Inflammatory macrophage treated with lipopolysaccharide for 4 hours (primary cell): ENCODE data around the gene FAM53B.

ENCODE experiments used
- DNase-seq: peaks from one replicate; pipeline ENCODE4 v3.0.0-alpha.2; 2020

The FAM53B gene

DNA sequence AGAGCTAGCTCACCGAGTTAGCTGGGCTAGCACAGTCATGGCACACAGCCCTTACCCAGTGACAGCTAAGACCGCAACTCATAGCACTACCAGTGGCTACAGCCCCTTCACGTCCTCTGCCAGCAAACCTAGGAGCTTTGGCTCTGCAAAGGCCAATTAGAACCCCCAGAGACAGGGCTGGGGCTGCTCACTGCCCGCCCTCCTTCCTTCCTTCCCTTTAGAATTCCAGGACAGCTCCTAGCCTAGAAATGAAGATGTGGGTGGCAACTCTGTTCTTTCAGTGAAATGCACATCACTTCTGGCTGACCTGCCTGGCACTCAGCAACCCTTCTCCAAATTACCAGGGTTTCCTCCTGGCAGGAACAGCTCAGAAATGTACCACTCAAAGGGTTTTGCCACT lies 99.9 kb downstream of the FAM53B start:
- DNase-seq = no peak

DNA sequence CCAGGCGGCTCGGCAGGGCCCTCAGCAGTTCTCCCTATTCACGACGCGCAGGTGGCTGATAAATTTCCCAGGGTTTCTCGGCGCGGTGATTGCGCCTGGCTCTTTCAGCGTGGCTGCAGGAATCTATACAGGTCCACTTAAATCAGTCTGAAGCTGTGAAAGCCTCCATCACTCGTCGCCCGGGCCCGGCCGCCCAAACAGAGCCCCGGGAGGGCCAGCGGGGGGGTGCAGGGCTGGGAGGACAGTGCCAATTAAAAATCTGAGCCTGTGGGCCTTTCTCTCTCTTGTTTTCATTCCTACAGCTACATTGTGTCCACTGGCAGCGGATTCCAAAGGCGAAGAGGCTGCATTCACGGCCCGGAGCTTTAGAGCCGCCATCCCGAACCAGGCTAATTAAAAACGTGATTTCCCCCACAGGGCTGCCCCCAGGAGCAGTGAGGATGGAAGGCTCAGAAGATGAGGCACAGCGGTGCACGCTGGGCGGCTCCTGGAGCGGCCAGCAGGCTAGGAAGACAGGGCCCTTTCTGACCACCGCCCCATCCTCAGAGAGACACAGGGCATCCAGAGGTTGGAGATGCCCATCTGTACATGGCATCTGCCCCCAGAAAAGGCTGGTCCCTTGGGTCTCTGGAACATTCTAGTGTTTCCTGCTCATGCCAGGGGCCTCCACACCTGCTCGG lies 100.7 kb downstream of the FAM53B start:
- no peak for DNase-seq

DNA sequence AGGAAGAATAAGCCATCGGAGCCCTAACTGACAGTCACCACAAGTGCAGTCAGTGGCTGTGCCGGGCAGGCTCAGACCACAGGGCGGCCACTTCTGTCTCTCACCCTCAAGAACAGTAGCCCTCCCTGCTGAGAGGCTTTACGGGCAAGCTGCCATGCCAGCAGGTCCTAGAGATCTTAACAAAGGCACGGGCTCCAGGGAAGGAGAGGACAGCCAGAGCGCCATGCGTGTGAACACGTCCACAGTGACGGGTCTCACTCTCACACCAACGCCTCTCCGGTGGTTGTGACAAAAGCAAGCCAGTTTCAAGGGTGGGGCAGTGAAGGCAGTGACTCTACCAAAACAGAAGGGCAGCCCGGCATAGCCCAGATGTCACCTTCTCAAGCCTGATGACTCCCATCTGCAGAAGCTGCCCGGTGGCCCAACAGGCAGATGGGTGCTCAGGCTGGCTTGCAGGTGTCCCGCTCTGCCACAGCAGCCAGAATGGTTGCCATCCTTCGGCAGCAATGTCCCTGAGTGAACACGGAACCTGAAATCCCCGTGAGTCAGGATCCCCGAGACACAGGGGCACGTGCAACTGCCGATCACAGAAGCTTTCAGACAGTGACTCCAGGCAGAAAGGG lies 102.0 kb downstream of the FAM53B start:
- DNase-seq = no peak

DNA sequence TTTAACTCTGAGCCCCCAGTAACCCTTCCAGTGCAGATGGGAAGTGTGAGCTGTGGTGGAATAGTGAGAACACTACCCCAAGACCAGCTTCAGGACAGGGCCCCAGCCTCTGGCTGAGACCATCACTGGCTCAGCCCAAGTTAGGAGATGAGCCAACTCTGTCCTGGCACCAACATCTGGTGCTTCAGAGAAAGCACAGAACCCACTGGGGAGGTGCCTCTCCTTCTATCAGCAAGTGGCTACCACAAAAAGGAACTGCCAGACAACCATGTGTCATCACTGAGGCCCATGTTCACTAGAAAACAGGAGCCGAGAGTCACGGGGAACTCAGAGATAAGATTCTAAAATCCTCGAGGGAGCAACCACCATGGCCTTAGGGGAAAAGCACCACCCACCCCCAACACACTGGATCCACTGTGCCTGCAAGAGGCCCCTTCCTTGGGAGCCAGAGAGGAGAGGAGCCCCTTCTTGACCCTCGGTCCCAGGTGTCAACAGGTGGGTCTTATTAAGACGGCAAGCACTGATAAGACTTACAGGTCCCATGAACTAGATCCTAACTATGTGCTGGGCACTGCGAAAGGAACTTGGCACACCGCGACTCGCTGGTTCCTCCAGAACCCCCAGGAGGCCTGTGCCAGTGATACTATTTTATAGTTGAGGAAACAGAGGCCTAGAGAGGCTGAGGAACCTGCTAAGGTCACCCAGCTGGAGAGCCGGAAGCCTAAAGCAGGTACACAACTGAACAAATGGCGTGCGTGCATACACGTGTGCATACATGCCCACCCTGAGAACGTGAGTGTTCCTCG lies 102.7 kb downstream of the FAM53B start:
- DNase-seq = peak; percentile 87

DNA sequence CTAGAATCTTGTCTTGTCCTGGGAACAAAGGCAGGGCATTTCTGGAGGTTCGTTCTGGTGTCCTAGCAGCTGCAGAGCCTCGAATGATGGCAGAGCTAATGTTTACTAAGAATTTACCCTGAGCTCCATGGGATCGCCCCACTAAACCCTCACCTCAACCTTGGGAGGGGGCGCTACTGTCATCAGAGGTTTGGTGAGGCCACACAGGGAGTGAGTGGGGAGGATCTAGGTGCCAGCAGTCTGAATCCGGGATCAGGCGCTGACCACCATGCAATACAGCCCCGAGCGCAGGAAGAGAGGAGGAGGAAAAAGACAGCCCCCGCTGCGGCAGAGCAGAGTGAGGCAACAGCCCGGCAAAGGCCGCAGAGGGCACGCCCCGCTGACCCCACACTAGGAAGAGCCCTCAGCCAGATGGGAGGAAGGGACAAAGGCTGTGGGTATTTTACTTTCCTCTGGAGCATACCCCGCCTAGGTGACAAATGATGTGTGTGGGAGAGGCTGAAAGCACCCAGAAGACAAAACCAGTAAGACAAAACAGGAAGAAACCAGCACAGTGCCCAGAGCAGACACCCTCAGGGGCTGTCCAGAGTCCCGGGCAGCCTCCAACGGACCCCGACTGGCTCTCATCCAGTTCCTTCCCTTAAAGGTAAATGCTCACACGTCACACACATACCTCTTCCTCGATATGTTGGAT lies 103.5 kb downstream of the FAM53B start:
- DNase-seq = peak; percentile 92

DNA sequence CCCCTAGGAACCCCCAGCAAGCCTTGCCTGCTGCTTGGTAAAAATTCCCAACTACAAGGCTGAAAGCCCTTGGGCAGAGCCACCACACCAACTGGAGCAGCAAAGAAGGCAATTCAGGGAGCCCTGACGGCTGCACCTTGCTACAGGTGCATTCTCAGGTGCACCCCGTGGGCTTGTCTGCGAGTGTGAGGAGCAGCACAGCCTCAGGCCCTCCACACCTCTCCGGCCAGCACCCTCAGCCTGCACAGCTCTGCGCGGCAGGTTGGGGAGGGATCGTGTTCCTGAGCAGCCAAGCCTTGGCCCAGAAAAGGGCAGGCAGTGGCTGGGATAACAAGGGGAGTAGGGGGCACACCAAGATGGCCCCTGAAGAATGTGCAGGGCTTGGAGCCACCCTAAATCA lies 104.1 kb downstream of the FAM53B start:
- DNase-seq = no peak

DNA sequence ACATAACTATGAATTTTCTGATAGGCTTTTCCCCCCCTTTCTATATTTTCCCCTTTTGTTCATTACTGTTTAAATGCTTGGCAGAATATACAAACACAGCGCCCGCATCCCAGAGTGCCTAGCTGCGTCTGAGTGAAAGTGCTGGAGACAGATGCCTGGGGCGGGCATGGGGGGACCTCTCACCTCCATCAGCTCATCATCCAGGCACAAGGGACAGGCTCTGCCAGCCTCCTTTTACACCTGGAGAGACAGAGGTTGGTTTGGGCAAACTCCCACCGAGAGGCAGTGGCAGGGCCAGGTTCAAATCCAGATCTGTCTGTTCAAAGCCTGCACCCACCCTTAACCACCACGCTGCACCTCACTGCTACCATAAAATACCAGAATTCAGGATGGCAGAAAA lies 104.5 kb downstream of the FAM53B start:
- no peak for DNase-seq

DNA sequence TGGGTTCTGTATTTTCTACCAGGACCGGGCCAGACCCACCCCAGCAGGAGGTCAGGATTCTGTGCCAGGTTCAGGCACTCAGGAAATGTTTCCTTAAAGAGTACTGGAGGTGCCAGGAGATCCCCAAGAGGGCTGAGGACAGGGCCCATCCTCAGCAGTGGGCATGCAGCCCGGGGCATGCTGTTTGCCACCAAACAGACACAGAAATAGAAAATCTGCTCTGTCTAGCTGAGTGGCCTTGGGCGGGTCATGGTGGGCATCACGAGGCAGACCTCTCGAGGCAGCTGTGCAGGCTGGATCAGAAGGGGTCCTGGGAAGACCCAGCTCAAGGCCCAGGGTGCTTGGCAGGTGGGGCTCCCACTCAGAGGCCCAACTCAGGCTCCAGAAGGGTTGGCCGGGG lies 105.0 kb downstream of the FAM53B start:
- DNase-seq = no peak

DNA sequence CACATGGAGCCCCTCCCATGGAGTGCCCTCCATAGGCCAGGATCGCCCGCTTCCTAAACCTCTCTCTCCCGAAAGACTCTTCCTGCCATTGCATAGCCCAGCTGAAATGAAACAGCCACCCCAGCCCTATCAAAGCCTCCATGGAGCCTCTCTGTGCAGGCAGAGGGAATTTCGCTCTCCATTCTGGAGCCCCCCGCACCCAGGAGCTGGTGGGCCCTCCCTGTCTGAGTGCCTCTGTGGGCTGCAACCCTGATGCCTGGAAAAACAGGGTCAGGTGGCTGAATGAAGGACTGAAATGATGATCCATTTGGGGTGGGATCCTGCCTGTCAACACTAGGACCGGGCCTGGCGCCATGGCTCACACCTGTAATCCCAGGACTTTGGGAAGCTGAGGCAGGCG lies 106.4 kb downstream of the FAM53B start:
- DNase-seq = no peak

DNA sequence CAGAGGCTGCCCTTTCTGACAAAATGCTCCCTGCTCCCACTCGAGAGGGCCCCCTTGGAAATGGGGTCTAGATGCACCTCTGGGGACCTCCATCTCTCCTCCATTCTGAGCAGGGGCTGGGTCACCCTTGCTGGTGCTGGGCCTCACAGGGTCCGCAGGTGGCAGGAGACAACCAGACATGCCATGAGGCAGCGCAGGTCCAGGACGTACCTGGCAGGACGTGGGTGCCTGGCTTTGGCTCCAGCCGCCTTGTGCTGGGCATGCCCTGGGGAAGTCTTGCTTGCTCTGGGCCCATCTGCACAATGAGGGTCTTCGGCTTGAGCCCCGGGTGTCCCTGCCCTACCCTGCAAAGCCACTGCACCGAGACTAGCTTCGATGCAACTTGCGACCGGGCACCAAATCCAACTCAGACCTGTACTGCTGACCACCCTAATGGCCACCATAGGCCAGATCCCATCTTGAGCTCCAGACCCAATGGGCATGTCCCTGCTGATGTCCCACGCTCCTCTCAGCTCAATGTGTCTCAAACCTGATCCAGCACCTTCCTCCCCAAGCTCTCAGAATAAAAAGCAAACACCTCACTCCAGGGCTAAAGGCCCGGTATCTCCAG lies 107.0 kb downstream of the FAM53B start:
- DNase-seq = no peak

DNA sequence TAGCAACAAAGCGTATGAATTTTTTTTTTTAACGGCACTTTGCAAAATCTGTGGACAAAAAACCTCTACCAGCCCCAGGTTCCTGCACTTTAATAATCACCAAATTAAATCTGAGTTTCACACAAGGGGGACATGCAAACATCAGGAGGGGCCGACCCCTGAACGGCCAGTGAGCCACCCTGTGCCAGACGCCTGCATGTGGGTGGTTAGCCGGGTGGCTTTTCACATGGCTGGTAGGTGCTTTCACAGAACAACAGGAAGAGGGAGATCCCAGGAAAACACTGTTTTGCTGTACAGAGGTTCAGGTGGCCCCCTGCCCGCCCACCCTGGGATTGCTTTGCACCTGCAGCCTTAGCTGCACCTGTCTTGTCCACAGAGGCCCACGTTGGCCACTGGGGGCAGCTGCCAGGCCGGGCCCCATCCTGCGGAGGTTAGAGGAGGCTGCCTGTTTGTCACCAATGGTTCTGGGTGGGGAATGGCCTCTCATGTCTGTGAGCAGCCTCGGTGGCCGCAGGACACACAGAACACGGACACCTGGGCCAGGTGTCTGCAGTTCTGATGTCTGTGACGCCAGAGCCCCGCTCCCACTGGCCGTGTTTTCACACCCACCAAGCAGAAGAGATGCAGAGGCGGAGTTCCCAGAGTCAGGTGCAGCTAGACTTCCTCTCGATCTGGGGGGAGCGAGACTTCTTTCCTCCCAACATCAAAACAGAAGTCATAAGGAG lies 107.7 kb downstream of the FAM53B start:
- DNase-seq = no peak

DNA sequence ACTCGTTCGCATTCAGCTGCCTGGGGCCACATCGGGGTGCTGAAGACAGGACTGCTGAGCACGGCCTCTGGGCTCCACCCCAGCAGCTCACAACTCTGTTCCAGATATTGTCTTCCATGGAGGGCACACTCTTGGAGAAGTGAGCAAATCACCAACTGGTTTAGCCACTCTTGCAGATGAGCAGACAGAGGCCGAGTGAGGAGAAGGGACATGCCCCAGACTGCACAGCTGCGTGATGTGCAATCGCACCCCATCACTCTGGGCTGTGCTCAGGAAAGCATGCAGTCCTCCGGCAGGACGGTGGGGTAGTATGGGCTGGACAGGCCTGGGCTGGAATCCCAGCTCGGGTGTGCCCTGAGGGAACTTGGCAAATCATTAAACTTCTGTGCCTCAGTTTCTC lies 111.6 kb downstream of the FAM53B start:
- DNase-seq = no peak

DNA sequence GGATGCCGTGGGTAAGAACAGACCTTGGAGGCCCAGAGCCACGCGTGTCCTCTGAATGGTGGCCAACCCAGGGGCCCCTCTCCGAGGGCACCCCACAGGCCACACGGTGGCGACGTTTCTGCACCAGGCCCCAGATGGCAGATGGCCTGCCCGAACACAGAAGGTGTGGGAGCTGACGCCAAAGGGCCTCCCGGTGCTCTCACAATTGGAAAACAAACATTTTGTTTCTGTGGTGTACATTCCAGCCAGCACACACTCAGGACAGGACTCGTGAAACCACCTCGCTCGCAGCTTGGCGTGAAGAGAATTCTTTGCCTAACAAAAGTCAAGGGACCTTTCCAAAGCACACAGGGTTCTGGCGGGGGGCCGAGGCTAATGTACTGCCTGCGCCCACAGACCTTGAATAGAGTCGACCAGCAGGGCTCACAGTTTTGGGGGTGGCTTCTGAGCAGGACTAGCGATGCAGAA lies 112.1 kb downstream of the FAM53B start:
- peak; percentile 39 for DNase-seq

DNA sequence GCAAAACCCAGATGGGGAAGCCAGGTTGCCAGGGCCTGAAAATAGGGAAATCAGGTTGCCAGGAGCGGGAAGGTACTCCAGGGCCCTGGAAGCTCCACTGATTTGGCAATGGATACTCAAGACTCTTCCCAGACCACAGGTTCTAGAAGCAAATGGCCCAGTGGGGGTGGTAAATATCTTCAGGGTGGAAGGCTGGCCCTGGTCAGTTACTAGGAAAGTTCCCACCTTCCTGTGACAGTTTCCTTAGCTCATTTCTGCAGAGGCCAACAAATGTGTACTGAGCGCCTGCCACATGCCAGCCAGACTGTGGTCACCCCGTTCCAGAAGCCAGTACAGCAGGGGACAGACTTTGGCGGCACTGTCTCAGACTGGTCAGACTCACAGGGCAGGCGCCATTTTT lies 113.6 kb downstream of the FAM53B start:
- DNase-seq = no peak

DNA sequence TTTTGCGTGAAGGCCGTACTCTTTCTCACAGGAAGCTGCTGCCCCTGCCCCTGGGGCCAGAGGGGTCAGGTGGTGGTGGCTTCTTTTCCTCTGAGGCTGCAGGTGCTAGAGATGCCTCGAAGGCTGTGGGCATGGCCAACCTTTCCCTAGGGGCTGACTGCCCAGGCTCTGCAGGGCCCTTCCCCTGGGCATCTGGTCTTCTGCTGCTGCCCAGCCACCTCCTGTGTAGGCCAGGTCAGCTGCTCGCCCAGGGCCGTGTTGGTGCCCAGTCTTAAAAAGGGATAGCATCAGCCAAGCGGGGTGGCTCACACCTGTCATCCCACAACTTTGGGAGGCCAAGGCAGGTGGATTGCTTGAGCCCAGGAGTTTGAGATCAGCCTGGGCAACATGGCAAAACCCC lies 114.3 kb downstream of the FAM53B start:
- DNase-seq = no peak

DNA sequence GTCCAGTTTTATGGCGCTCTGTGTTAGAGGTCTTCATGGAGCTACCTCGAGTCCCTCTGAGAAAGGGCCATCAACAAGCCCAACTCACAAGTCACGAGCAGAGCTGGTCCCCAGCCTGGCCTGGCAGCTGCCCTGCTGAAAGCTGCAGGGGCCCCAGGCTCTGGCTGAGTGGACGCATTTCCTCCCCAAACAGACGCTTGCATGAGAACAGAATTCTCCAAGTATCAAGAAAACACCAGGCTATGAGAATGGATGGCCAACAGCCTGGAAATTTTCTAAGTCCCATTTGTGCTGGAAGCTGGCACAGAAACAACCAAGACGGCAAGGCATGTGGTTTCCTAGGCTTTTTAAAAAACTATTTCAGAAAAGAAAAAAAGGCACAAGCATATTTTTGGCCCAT lies 114.8 kb downstream of the FAM53B start:
- DNase-seq = no peak

DNA sequence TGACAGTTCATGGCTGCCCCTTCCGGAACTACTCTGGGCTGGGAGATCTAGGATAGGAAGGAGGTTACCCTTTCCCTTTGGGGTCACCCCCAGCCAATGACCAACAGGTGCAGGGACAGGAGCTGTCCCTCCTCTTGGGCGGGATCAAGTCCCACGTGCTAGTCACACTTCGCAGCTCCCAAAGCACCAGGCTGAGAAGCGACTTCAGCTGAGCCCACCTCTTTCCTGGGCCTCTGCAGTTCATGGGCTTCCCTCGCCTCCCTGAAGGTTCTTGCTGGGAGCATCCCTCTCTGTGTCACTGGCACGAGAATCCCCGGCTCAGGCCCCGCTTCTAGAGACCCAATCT lies 115.5 kb downstream of the FAM53B start:
- DNase-seq = no peak

DNA sequence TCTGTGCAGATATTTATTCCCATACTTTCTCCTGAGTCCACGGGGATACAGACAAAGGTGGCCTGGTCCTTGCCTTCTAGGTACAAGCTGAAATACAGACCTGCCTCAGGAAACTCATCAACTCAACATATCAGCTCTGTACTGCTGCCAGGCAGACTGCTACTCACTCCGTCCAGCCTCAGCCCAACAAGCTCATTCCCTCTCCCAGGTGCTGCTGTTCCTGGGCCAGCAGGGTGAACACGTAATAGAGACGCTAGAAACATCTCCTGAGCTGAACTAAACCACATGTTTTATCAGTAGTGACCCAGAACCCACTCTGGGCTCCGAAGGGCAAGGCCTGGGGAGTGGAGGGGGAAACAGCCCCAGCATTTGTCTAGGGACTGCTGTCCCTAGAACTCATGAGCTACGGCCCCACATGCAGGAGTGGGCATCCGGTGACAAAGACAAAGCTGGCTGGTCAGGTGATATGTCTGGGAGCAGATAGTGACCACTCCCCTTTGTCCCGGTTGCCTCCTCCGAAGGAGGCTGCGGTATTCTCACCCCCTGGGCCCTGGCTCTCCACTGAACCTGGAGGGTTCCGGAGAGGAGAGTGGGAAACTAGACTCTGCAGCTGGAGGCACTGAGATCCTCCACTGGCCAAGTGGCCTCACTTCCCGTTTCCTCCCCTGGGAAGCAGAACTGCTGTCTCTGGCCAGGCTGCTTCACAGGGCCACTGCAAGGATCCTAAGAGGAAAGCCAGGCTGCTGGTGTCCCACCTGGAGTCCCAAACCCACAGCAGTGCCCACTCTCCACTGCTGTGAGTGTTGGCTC lies 116.1 kb downstream of the FAM53B start:
- peak; percentile 48 for DNase-seq

DNA sequence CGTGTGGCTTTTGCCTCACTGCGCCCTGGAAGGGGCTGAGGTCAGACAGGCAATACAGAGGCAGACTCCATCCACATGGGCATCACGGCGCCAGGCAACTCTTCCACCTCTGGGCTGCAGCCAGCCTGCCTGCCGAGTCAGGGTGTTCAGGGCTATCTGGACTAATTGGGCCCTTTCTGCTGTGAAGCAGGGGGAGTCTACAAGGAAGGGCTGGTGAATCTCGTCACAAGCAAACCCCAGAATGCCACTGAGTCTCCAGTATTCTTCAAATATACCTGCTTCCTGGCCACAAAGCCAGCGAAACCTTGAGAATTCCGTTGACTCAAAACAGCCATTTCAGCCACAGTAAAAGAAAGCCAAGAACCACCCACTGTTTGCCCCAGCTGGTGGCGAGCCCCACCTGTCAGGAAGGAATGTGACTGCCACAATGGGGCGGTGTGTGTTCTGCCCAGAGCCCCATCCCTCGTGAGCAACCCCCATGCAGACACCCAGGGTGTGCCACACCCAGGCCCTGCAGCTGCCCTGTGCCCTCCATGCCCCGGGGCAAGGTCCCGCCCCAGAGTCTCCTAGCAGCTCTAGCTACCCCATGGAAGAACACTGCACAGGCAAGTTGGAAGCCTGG lies 117.3 kb downstream of the FAM53B start:
- no peak for DNase-seq

DNA sequence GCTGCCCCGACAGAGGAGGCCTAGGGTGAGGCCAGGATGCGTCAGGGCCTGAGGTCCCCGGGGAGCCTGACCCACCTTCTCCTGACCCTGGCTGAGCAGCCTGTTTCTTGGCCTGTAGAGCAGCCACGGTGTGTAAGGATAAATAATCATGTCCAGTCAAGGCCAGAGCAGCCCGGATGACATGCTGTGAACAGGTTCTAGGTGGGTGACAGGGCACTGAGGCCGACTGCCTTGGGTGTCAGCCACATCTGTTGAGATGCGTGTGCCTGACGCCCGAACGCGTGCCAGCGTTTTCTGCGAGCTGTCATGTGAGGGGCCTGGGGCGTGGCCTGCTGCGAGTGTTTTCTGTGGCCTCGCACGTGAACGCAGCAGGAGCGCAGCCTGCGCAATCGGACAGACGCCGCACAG lies 118.3 kb downstream of the FAM53B start:
- DNase-seq = no peak

DNA sequence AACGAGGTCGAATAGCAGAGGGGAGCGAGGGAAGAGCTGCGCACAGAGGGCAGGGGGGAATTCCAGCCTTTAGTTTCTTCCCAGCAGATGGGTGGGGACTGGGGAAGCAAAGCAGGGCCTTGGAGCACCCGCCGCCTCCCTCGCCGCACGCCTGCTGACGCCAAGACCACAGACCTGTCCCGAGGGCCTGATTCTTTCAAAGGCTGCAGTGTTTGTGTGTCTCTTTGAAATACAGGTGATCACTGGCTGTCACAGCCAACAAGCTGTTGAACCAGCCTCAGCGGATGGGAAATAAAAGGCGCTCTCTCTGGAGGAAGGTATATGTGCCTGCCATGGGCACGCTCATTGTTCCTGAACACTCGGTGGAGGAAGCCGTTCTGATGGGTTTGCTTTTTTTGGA lies 119.3 kb downstream of the FAM53B start:
- no peak for DNase-seq
